Effector CD8-positive, alpha-beta T cell (primary cell): ENCODE results near the gene CTNNA2.

ENCODE experiments used
- DNase-seq: peaks from one replicate; lab custom pipeline; 2025; lab: John Stamatoyannopoulos, UW

CTNNA2 gene

DNA sequence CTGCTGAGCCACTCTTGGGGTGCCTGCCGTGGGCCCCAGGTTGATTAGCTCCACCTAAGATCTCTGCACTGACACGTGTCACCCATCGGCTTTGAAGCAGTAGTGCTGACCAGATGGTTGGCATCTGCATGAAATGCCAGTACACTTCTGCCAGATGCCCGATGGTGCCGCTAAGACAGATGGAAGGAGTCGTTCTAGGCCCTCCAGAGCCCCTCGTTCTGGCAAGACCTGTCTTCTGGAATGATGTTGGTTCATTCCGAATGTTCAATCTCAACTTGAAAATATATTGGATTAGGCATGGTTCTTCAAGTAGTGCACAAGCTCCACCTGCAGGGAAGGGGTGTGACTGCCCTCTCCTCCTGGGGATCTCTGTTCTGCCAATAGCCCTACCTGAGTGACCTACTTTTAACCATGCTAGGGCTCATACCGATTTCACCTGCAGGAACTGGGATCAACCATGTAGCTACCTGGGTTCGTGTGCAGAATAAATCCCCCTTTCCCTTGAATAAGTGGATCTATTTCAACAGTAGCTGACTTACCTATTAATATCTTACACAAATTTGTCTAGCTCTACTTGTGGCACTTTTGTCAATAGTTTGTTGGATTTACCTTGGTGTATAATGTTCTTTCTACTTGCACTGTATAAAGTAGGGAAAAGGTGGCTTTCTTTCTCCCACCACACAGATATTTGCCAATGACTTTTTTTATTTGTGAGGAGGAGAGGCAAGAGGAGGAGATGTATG lies 342.6 kb downstream of the CTNNA2 start:
- DNase-seq = no peak

- no peak for DNase-seq
These were observed 345.0 kb downstream of the CTNNA2 start for GRCh38 chr2:79857888-79858287.

GRCh38 chr2:79860228-79861058 lies 347.6 kb downstream of the CTNNA2 start:
- DNase-seq = no peak

GRCh38 chr2:79861059-79861374 lies 348.2 kb downstream of the CTNNA2 start:
- no peak for DNase-seq

GRCh38 chr2:79862756-79863155 lies 349.9 kb downstream of the CTNNA2 start:
- DNase-seq = no peak

DNA sequence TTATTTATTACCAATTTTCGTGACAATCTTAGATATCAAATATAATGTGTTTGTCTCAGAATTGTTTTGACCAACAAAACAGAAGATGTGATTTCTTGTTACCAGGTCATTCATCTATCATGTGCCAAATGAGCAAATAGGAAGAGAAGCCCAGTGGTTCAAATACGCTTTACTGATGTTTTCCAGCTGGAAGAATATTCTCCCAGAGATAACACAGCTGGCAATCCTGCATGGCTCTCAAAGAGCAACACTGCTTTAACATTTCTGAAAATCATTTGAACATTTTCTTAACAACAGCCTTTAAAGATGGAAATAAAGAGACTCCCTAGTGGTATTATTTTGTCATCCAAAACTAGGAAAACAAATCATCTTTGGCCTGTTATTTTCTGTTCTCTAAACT lies 359.8 kb downstream of the CTNNA2 start:
- DNase-seq = no peak

- no peak for DNase-seq
These were observed 361.2 kb downstream of the CTNNA2 start for GRCh38 chr2:79874015-79874414.

GRCh38 chr2:79876430-79876829 lies 363.6 kb downstream of the CTNNA2 start:
- no peak for DNase-seq

GRCh38 chr2:79882548-79882947 lies 369.7 kb downstream of the CTNNA2 start:
- no peak for DNase-seq

- no peak for DNase-seq
These were observed 375.0 kb downstream of the CTNNA2 start for GRCh38 chr2:79887747-79888374.

DNA sequence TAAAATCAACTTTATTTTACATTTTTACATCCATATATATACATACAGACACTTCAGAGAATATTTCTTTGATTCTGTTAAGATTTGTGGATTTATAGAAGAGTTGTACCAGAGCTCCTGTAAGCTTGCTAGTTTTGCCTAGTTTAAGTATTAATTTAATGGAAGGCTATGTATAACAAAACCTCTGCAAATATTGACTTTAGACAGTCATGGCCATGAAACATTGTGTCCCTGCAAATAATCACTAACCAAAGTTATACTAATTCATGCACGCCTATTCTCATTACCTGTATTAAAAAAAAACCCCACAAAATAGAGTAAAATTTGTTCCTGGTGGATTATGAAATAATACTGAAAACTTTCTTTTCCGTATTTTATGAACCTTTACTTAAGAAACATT lies 379.3 kb downstream of the CTNNA2 start:
- no peak for DNase-seq

- no peak for DNase-seq
These were observed 386.3 kb downstream of the CTNNA2 start for GRCh38 chr2:79899196-79899595.

GRCh38 chr2:79901161-79901560 lies 388.3 kb downstream of the CTNNA2 start:
- DNase-seq = no peak

DNA sequence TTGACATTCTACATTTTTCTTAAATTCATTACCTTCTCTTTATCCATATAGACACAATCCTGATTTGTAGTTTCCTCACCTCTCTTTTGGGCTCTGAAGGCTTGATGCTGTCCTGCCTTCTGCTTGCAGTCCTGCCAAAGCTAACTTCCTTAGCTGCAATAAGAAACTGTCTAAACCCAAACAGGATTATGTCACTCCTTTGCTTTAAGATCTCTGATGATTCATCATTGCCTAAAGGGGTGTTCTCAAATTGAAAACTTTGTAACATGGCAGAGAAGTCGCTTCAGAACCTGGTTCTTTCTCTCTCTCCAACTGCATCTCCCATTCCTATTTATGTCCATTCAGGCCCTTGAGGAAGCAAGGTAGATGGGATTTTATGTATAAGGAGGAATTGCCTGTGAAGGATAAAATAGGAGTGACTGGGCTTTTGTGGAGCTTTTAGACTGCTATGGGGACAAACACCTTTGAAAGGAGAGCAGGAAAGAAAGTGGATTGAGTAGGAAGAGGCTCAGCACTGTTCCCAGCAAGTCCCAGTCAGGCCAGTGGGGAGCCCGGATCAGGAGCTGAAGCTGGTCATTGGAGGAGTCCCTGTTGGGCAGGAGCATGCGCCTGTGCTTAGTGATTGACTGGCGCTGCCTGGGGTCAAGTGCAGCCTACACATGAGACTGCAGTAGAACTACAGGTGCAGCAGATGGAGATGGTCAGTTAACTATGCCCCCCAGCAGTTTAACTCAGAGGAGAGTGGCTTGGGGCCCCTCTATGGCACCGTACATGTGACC lies 390.6 kb downstream of the CTNNA2 start:
- no peak for DNase-seq

DNA sequence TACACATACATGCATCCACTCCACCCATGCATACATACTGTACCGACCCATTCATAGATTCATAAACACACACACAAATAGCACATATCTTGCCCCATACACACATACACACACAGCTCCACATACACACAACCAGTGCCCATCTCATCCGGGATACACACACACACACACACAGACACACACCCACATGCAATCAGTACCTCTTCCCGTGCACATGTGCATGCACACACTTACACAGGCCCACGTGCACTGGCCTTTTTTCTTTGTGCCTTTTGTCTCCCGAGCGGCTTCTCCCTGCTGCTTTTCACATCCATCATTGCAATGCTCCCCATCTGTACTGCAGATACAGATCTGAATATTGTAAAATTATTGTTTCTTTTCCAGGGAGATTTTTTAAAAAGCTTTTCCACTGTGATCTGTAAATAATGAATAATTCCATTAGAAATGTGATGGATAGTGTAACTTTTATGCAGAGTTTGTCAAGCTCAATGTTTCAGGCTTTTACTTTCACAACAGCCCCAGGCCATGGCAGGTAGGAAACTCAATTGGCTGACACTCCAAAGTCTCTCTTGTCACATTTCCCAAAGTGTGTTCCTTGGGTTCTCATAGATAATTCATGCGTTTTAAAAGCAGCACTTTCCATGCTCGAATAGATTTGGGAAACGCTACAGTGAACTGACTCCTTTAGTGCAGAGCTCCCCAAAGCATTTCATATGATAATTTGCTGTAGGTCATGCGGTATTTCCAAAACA lies 393.5 kb downstream of the CTNNA2 start:
- no peak for DNase-seq

DNA sequence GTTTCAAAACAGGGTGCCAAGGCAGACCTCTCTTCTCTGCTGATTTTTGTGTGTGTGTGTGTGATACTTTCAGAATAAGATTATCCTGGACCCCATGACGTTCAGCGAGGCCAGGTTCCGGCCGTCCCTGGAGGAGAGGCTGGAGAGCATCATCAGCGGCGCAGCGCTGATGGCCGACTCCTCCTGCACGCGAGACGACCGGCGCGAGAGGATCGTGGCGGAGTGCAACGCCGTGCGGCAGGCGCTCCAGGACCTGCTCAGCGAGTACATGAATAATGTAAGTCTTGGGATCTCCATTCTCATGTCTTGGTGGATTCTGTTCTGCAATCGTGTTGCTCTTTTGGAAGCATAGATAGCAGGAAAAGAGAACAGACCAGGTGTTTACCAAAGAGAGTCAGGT lies 396.7 kb downstream of the CTNNA2 start:
- DNase-seq = no peak

DNA sequence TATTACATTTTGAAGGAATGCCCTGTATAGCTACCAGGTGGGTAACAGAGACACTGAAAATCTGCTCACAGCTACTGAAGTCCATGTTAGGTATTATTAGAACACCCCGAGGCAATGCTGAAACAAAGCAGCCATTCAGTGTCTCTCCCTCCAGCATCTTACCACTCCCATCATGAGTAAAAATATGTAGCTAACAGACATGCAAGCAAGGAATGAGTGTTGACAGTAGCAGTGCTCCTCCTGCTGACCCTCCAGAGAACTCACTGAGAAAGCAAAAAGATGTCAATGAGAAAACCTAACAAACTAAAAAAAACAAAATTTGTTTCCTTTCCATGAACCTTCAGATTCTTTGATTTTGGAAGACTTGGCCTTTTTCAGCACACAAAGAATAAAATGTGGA lies 397.8 kb downstream of the CTNNA2 start:
- DNase-seq = no peak

DNA sequence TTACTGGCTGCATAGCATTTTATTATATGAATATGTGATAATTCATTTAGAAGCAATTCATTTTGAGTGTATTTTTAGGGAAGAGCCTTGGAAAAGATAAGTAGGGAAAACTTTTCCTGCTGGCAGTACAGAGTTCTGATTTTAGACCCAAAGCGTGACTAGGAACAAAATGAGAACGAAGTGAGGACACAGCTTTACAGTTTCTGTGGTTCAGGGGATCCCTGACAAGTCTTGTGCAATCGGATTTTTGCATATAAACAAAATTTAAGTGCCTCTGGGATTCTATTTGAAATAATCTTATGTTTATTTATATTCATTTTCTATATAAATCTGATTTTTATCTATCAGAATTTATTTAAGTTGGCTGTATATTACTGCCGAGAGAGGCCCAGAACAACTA lies 402.6 kb downstream of the CTNNA2 start:
- no peak for DNase-seq

DNA sequence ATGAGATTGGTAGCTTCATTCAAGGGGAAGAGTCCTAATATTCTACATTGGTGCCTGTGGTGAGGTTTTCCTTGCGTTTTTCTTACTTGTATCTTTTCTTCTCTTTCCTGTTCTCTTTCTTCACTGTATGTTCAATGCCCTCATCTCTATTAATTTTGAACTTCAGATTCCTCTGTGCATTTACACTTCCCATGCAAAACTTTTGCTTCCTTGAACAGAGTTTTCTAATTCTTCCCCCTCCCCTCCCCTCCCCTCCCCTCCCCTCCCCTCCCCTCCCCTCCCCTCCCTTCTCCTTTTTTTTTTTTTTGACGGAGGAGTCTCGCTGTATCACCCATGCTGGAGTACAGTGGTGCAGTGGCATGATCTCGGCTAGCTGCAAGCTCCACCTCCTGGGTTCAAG lies 403.4 kb downstream of the CTNNA2 start:
- no peak for DNase-seq

GRCh38 chr2:79920512-79921076 lies 407.7 kb downstream of the CTNNA2 start:
- DNase-seq = no peak

GRCh38 chr2:79929624-79930023 lies 416.8 kb downstream of the CTNNA2 start:
- DNase-seq = no peak
